Spleen (tissue), 7 donors: Measurements from ENCODE around the gene MYL5.

Source experiments
- CTCF ChIP-seq, 11 experiments: fragments of 200-600 bp in 7 of 11; fragments of 450-650 bp in 4 of 11; sonication (generic) in 4 of 11; IDR thresholded peaks in 8 of 11; conservative IDR thresholded peaks in 3 of 11; 1 replicate in 7 of 11; 2 replicates in 4 of 11; pipeline versions ENCODE4 v1.4.0 to v1.8.0; 2016 to 2021; ENCODE audit warnings: antibody characterized with exemption in 11 of 11, inconsistent platforms in 4 of 11, mild to moderate bottlenecking in 1 of 11
- POLR2A ChIP-seq, 3 donors: fragments of 450-650 bp; IDR thresholded peaks; one replicate each; pipeline ENCODE4 v1.5.1; 2017; ENCODE audit warnings: antibody characterized with exemption in 3 of 3, mild to moderate bottlenecking in 1 of 3
- POLR2AphosphoS5 ChIP-seq, 3 donors: sonication (generic); formaldehyde crosslinking; IDR thresholded peaks; one replicate each; pipeline ENCODE4 v1.5.1; 2017; ENCODE audit warnings: antibody characterized with exemption in 3 of 3
- donor health status: DM: no; HTN: no; CAD: no; lungs with moderate emphysema.
- donor health status: DM: no; HTN: no; CAD: no.
- donor health status: DM: no; HTN: no; CAD: no.

- TF ChIP-seq CTCF (IDR thresholded peaks at IDR 0.05 in 8 of 11, conservative IDR thresholded peaks at IDR 0.05 in 3 of 11) (no peak), POLR2A (IDR thresholded peaks at IDR 0.05) (no peak), POLR2AphosphoS5 (IDR thresholded peaks at IDR 0.05) (no peak)
These were observed 13.9 kb upstream of the MYL5 start for GRCh38 chr4:660401-660800.
